Brain microvascular endothelial cell (primary cell): Measurements from ENCODE around the gene HELZ.
"Not testable (repeated sequence)": the region's sequence is repeated elsewhere in the genome, so short reads cannot be mapped to it uniquely, and the experiment has no call there.

Source experiments
- DNase-seq: peaks from one replicate; pipeline ENCODE4 v3.0.0-alpha.2; 2020
- H3K27ac ChIP-seq: fragments of 250-450 bp; sonication (Bioruptor Pico); 2 replicates; pipeline ENCODE4 v1.5.1; 2020; ENCODE audit warnings: mild to moderate bottlenecking, moderate library complexity
- H3K27me3 ChIP-seq: fragments of 250-450 bp; sonication (Bioruptor Pico); replicated peaks from 2 replicates; pipeline ENCODE4 v1.5.1; 2020; ENCODE audit warnings: mild to moderate bottlenecking
- H3K36me3 ChIP-seq: fragments of 250-450 bp; sonication (Bioruptor Pico); replicated peaks from 2 replicates; pipeline ENCODE4 v1.5.1; 2020; ENCODE audit warnings: mild to moderate bottlenecking
- H3K4me3 ChIP-seq: 2 replicates; pipeline ENCODE4 v1.5.1; 2011; ENCODE audit warnings: low read depth, mild to moderate bottlenecking, control low read depth, low read length, moderate library complexity
- CTCF ChIP-seq: IDR thresholded peaks from 2 replicates; pipeline ENCODE4 v1.5.1; 2011; ENCODE audit warnings: low read depth, mild to moderate bottlenecking, moderate library complexity, low read length, control low read depth, inconsistent platforms; ENCODE audit errors: missing control alignments
- in situ Hi-C: cut with HindIII; loops from 2 replicates; pipeline ENCODE4 v1.10.0; 2017; ENCODE audit warnings: low sequenced_read_pairs, low pct_ligation_motif_present

Gene HELZ

GRCh38 chr17:67245073-67245693 is at the start of gene HELZ:
HELZ (minus strand) TSS chr17:67245196; CDS start chr17:67218804, 26,392 bp downstream.
- Histone ChIP-seq H3K4me3 (peak within 1 kb of the TSS; percentile 80), H3K27ac (peak within 1 kb of the TSS; percentile 72), H3K27me3 (no peaks in the 10 kb centered on the region), H3K36me3 (no peaks in the 10 kb centered on the region)
- in situ Hi-C loops: no loop called here
- TF ChIP-seq CTCF: no peak
- DNase-seq: peak; percentile 69

GRCh38 chr17:67293251-67294203 is 48.5 kb upstream of the HELZ start:
- TF ChIP-seq CTCF: peak; percentile 91
- in situ Hi-C loops: no loop called here
- H3K27ac ChIP-seq: no peak overlapping the region
- no peaks in the 10 kb centered on the region for H3K27me3 ChIP-seq
- no peak overlapping the region for H3K4me3 ChIP-seq
- no peaks in the 10 kb centered on the region for H3K36me3 ChIP-seq
- DNase-seq: peak; percentile 39

GRCh38 chr17:67290711-67291291 is 45.8 kb upstream of the HELZ start:
- no peak for TF ChIP-seq CTCF
- in situ Hi-C loops: no loop called here
- H3K27ac ChIP-seq: no peak overlapping the region
- no peaks in the 10 kb centered on the region for H3K27me3 ChIP-seq
- no peak overlapping the region for H3K4me3 ChIP-seq
- DNase-seq: no peak
- H3K36me3 ChIP-seq: no peaks in the 10 kb centered on the region

- DNase-seq: no peak
- in situ Hi-C loops: no loop called here
- Histone ChIP-seq H3K27me3 (no peaks in the 10 kb centered on the region), H3K4me3 (no peak overlapping the region), H3K27ac (no peak overlapping the region), H3K36me3 (no peaks in the 10 kb centered on the region)
- TF ChIP-seq CTCF: no peak
These were observed 45.2 kb upstream of the HELZ start for GRCh38 chr17:67290244-67290643.

GRCh38 chr17:67289181-67289876 is 44.3 kb upstream of the HELZ start:
- no peaks in the 10 kb centered on the region for H3K27me3 ChIP-seq
- in situ Hi-C loops: no loop called here
- TF ChIP-seq CTCF: no peak
- DNase-seq: peak; percentile 25
- peak overlapping the region; percentile 17 for H3K4me3 ChIP-seq
- no peak overlapping the region for H3K27ac ChIP-seq
- H3K36me3 ChIP-seq: no peaks in the 10 kb centered on the region

- H3K4me3 ChIP-seq, H3K27me3 ChIP-seq, H3K36me3 ChIP-seq, H3K27ac ChIP-seq, DNase-seq, in situ Hi-C loops: not testable (repeated sequence)
These were observed 41.8 kb upstream of the HELZ start for GRCh38 chr17:67286826-67287225.
